ENCODE measurements around the gene SDHC.
A peak's percentile ranks its signal among the peaks of the same experiment; 100 is the strongest.
"Not testable (repeated sequence)": the region's sequence is repeated elsewhere in the genome, so short reads cannot be mapped to it uniquely, and the experiment has no call there.

SDHC gene

GRCh38 chr1:161398900-161399256, 84.7 kb downstream of the SDHC start:
- H3K27ac ChIP-seq (ENCODE audit: low read depth, low read length), result peak overlapping the region; percentile 84
- H3K56ac ChIP-seq (ENCODE audit: low read length), result peak overlapping the region; percentile 75
- no peaks in the 10 kb centered on the region for H3K79me1 ChIP-seq (ENCODE audit: low read length)
- no peaks in the 10 kb centered on the region for H3K79me2 ChIP-seq (ENCODE audit: control insufficient read depth, insufficient read depth, low read length)
- no peak for DNase-seq
- peaks cover 2% of the 10 kb centered on the region for H3K4me1 ChIP-seq (ENCODE audit: control insufficient read depth, low read depth, low read length)
- H3K4ac ChIP-seq (ENCODE audit: low read depth, low read length), result peak overlapping the region; percentile 62
- H3K27me3 ChIP-seq (ENCODE audit: insufficient read depth, low read length, poor library complexity), result no peaks in the 10 kb centered on the region
- H3K4me3 ChIP-seq (ENCODE audit: low read length), result peak overlapping the region; percentile 22
- H2BK5ac ChIP-seq (ENCODE audit: low read length), result peak overlapping the region; percentile 62
- no peak overlapping the region for H2BK15ac ChIP-seq (replicated peaks; ENCODE audit: low read depth)
- H4K5ac ChIP-seq (ENCODE audit: low read length), result no peak overlapping the region
- H2BK120ac ChIP-seq (ENCODE audit: low read depth, low read length), result no peak overlapping the region
- peak overlapping the region; percentile 53 for H3K4me2 ChIP-seq (ENCODE audit: low read length)
- no peak overlapping the region for H2AK5ac ChIP-seq (ENCODE audit: low read length)
- H4K8ac ChIP-seq (ENCODE audit: low read depth, low read length), result no peak overlapping the region
- WGBS (ENCODE audit: extremely low coverage, insufficient coverage, low lambda C conversion rate), result no CpG with 5 or more reads among the region's 17 CpGs
- H3K9ac ChIP-seq (ENCODE audit: low read length), result peak overlapping the region; percentile 52
- no peak overlapping the region for H3K23ac ChIP-seq (ENCODE audit: low read length)
- no peaks in the 10 kb centered on the region for H3K36me3 ChIP-seq (ENCODE audit: control insufficient read depth, insufficient read depth, low read length)
- H3K18ac ChIP-seq (ENCODE audit: low read length), result peak overlapping the region; percentile 4

GRCh38 chr1:161399257-161399998, 85.2 kb downstream of the SDHC start:
- Histone ChIP-seq H3K9ac (ENCODE audit: low read length) (peak overlapping the region; percentile 90), H3K79me1 (ENCODE audit: low read length) (no peaks in the 10 kb centered on the region), H3K56ac (ENCODE audit: low read length) (peak overlapping the region; percentile 94), H4K8ac (ENCODE audit: low read depth, low read length) (no peak overlapping the region), H3K4ac (ENCODE audit: low read depth, low read length) (peak overlapping the region; percentile 60), H2BK5ac (ENCODE audit: low read length) (no peak overlapping the region), H3K18ac (ENCODE audit: low read length) (peak overlapping the region; percentile 84), H2AK5ac (ENCODE audit: low read length) (no peak overlapping the region), H3K79me2 (ENCODE audit: control insufficient read depth, insufficient read depth, low read length) (no peaks in the 10 kb centered on the region), H3K27ac (ENCODE audit: low read depth, low read length) (peak overlapping the region; percentile 84), H3K4me2 (ENCODE audit: low read length) (peak overlapping the region; percentile 53), H3K4me3 (ENCODE audit: low read length) (peak overlapping the region; percentile 76), H3K27me3 (ENCODE audit: insufficient read depth, low read length, poor library complexity) (no peaks in the 10 kb centered on the region), H2BK15ac (replicated peaks; ENCODE audit: low read depth) (no peak overlapping the region), H3K36me3 (ENCODE audit: control insufficient read depth, insufficient read depth, low read length) (no peaks in the 10 kb centered on the region), H3K4me1 (ENCODE audit: control insufficient read depth, low read depth, low read length) (peaks cover 2% of the 10 kb centered on the region), H2BK120ac (ENCODE audit: low read depth, low read length) (no peak overlapping the region), H3K23ac (ENCODE audit: low read length) (no peak overlapping the region), H4K5ac (ENCODE audit: low read length) (no peak overlapping the region)
- DNase-seq, result peak; percentile 98
- no CpG with 5 or more reads among the region's 53 CpGs for WGBS (ENCODE audit: extremely low coverage, insufficient coverage, low lambda C conversion rate)

- Histone ChIP-seq H4K8ac (ENCODE audit: low read depth, low read length) (no peak overlapping the region), H2BK5ac (ENCODE audit: low read length) (no peak overlapping the region), H4K5ac (ENCODE audit: low read length) (no peak overlapping the region), H3K4me2 (ENCODE audit: low read length) (no peak overlapping the region), H3K79me2 (ENCODE audit: control insufficient read depth, insufficient read depth, low read length) (no peaks in the 10 kb centered on the region), H3K4me3 (ENCODE audit: low read length) (no peak overlapping the region), H3K23ac (ENCODE audit: low read length) (no peak overlapping the region), H3K27ac (ENCODE audit: low read depth, low read length) (no peak overlapping the region), H2AK5ac (ENCODE audit: low read length) (no peak overlapping the region), H3K18ac (ENCODE audit: low read length) (no peak overlapping the region), H3K4ac (ENCODE audit: low read depth, low read length) (no peak overlapping the region), H2BK120ac (ENCODE audit: low read depth, low read length) (no peak overlapping the region), H3K9ac (ENCODE audit: low read length) (no peak overlapping the region), H3K4me1 (ENCODE audit: control insufficient read depth, low read depth, low read length) (peaks cover 2% of the 10 kb centered on the region), H3K56ac (ENCODE audit: low read length) (no peak overlapping the region), H3K79me1 (ENCODE audit: low read length) (no peaks in the 10 kb centered on the region), H3K27me3 (ENCODE audit: insufficient read depth, low read length, poor library complexity) (no peaks in the 10 kb centered on the region), H2BK15ac (replicated peaks; ENCODE audit: low read depth) (no peak overlapping the region), H3K36me3 (ENCODE audit: control insufficient read depth, insufficient read depth, low read length) (no peaks in the 10 kb centered on the region)
- WGBS (ENCODE audit: extremely low coverage, insufficient coverage, low lambda C conversion rate), result no CpG with 5 or more reads among the region's 3 CpGs
- no peak for DNase-seq
Measured at GRCh38 chr1:161402446-161402845, 88.3 kb downstream of the SDHC start.

DNA sequence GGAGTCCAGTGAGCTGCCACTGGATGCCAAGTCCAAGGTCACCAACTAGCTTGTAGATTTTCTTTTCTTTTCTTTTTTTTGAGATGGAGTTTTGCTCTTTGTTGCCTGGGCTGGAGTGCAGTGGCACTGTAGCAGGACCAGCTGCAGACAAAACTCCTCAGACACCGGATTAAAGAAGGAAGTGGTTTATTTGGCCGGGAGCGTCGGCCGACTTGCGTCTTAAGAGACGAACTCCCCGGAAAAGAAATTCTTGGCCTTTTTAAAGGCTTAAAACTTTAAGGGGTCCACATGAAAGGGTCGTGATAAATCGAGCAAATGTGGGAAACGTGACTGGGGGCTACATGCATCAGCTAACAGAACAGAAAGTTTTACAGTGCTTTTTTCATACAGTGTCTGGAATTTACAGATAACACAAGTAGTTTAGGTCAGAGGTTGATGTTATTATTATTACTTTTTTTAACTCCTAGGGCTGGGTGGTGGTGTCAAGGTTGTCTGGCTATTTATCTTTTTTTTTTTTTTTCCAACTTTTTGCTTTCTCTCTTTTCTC, 89.9 kb downstream of the SDHC start:
- H3K9ac ChIP-seq (ENCODE audit: low read length), result no peak overlapping the region
- H3K4me1 ChIP-seq (ENCODE audit: control insufficient read depth, low read depth, low read length), result no peaks in the 10 kb centered on the region
- H2AK5ac ChIP-seq (ENCODE audit: low read length), result no peak overlapping the region
- H3K56ac ChIP-seq (ENCODE audit: low read length), result no peak overlapping the region
- no peaks in the 10 kb centered on the region for H3K79me2 ChIP-seq (ENCODE audit: control insufficient read depth, insufficient read depth, low read length)
- DNase-seq, result no peak
- no peak overlapping the region for H4K5ac ChIP-seq (ENCODE audit: low read length)
- no peak overlapping the region for H3K18ac ChIP-seq (ENCODE audit: low read length)
- WGBS (ENCODE audit: extremely low coverage, insufficient coverage, low lambda C conversion rate), result no CpG with 5 or more reads among the region's 11 CpGs
- no peak overlapping the region for H4K8ac ChIP-seq (ENCODE audit: low read depth, low read length)
- H3K4ac ChIP-seq (ENCODE audit: low read depth, low read length), result no peak overlapping the region
- no peak overlapping the region for H3K4me2 ChIP-seq (ENCODE audit: low read length)
- no peak overlapping the region for H3K4me3 ChIP-seq (ENCODE audit: low read length)
- H3K27ac ChIP-seq (ENCODE audit: low read depth, low read length), result no peak overlapping the region
- no peaks in the 10 kb centered on the region for H3K79me1 ChIP-seq (ENCODE audit: low read length)
- H3K27me3 ChIP-seq (ENCODE audit: insufficient read depth, low read length, poor library complexity), result no peaks in the 10 kb centered on the region
- H2BK15ac ChIP-seq (replicated peaks; ENCODE audit: low read depth), result no peak overlapping the region
- H3K36me3 ChIP-seq (ENCODE audit: control insufficient read depth, insufficient read depth, low read length), result no peaks in the 10 kb centered on the region
- no peak overlapping the region for H2BK5ac ChIP-seq (ENCODE audit: low read length)
- H3K23ac ChIP-seq (ENCODE audit: low read length), result no peak overlapping the region
- H2BK120ac ChIP-seq (ENCODE audit: low read depth, low read length), result no peak overlapping the region

DNA sequence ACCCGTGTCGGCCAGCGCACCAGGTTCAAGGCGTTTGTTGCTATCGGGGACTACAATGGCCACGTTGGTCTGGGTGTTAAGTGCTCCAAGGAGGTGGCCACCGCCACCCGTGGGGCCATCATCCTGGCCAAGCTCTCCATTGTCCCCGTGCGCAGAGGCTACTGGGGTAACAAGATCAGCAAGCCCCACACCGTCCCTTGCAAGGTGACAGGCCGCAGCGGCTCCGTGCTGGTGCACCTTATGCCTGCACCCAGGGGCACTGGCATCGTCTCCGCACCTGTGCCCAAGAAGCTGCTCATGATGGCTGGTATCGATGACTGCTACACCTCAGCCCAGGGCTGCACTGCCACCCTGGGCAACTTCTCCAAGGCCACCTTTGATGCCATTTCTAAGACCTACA, 92.4 kb downstream of the SDHC start:
- not testable (repeated sequence) for H4K5ac ChIP-seq (ENCODE audit: low read length); H4K8ac ChIP-seq (ENCODE audit: low read depth, low read length); H3K4me1 ChIP-seq (ENCODE audit: control insufficient read depth, low read depth, low read length); H3K56ac ChIP-seq (ENCODE audit: low read length); H3K18ac ChIP-seq (ENCODE audit: low read length); H3K9ac ChIP-seq (ENCODE audit: low read length); H3K27ac ChIP-seq (ENCODE audit: low read depth, low read length); H3K4me2 ChIP-seq (ENCODE audit: low read length); H3K23ac ChIP-seq (ENCODE audit: low read length); H2BK5ac ChIP-seq (ENCODE audit: low read length); H3K79me2 ChIP-seq (ENCODE audit: control insufficient read depth, insufficient read depth, low read length); H3K79me1 ChIP-seq (ENCODE audit: low read length); H3K4me3 ChIP-seq (ENCODE audit: low read length); H3K4ac ChIP-seq (ENCODE audit: low read depth, low read length); H3K27me3 ChIP-seq (ENCODE audit: insufficient read depth, low read length, poor library complexity); DNase-seq; H2BK15ac ChIP-seq (replicated peaks; ENCODE audit: low read depth); H2AK5ac ChIP-seq (ENCODE audit: low read length); H3K36me3 ChIP-seq (ENCODE audit: control insufficient read depth, insufficient read depth, low read length); H2BK120ac ChIP-seq (ENCODE audit: low read depth, low read length)
- WGBS (ENCODE audit: extremely low coverage, insufficient coverage, low lambda C conversion rate), result no CpG with 5 or more reads among the region's 17 CpGs
